BE2C (cell line): Measurements from ENCODE around the gene RALGAPA2.

ENCODE experiments used
- DNase-seq: peaks from one replicate; pipeline ENCODE4 v3.0.0-alpha.2; 2020
- H3K27me3 ChIP-seq: fragments of 250-450 bp; sonication (Bioruptor Pico); 2 replicates; pipeline ENCODE4 v1.5.1; 2020; ENCODE audit warnings: mild to moderate bottlenecking
- H3K36me3 ChIP-seq: fragments of 250-450 bp; sonication (Bioruptor Pico); 2 replicates; pipeline ENCODE4 v1.5.1; 2020; ENCODE audit warnings: mild to moderate bottlenecking
- H3K4me1 ChIP-seq: fragments of 250-450 bp; sonication (Bioruptor Pico); 2 replicates; pipeline ENCODE4 v1.5.1; 2020
- H3K4me3 ChIP-seq: 2 replicates; pipeline ENCODE4 v1.5.1; 2011; ENCODE audit warnings: low read depth, low read length
- H3K9me3 ChIP-seq: fragments of 250-450 bp; sonication (Bioruptor Pico); 2 replicates; pipeline ENCODE4 v1.5.1; 2020
- TF ChIP-seq, protein P1 (sequence below): IDR thresholded peaks from 2 replicates; pipeline ENCODE4 v1.5.1; 2012; ENCODE audit warnings: mild to moderate bottlenecking, low read depth, low read length

The RALGAPA2 gene

GRCh38 chr20:20411402-20411801 lies 301.0 kb downstream of the RALGAPA2 start:
- H3K4me3 ChIP-seq = no peak overlapping the region; the same call in 1 of the 2 replicates
- TF ChIP-seq, protein P1, sequence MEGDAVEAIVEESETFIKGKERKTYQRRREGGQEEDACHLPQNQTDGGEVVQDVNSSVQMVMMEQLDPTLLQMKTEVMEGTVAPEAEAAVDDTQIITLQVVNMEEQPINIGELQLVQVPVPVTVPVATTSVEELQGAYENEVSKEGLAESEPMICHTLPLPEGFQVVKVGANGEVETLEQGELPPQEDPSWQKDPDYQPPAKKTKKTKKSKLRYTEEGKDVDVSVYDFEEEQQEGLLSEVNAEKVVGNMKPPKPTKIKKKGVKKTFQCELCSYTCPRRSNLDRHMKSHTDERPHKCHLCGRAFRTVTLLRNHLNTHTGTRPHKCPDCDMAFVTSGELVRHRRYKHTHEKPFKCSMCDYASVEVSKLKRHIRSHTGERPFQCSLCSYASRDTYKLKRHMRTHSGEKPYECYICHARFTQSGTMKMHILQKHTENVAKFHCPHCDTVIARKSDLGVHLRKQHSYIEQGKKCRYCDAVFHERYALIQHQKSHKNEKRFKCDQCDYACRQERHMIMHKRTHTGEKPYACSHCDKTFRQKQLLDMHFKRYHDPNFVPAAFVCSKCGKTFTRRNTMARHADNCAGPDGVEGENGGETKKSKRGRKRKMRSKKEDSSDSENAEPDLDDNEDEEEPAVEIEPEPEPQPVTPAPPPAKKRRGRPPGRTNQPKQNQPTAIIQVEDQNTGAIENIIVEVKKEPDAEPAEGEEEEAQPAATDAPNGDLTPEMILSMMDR = no peak
- peaks cover 46% of the 10 kb centered on the region for H3K4me1 ChIP-seq
- no peak for DNase-seq
- H3K9me3 ChIP-seq = no peaks in the 10 kb centered on the region
- H3K36me3 ChIP-seq = no peaks in the 10 kb centered on the region
- no peaks in the 10 kb centered on the region for H3K27me3 ChIP-seq

GRCh38 chr20:20410678-20411077 lies 301.8 kb downstream of the RALGAPA2 start:
- Histone ChIP-seq H3K4me3 (no peak overlapping the region; the same call in 1 of the 2 replicates), H3K9me3 (no peaks in the 10 kb centered on the region), H3K4me1 (peaks cover 46% of the 10 kb centered on the region), H3K27me3 (no peaks in the 10 kb centered on the region), H3K36me3 (no peaks in the 10 kb centered on the region)
- TF ChIP-seq, protein P1 = no peak
- DNase-seq = peak; percentile 67

GRCh38 chr20:20409331-20409730 lies 303.1 kb downstream of the RALGAPA2 start:
- no peaks in the 10 kb centered on the region for H3K36me3 ChIP-seq
- no peak overlapping the region for H3K4me3 ChIP-seq
- peaks cover 37% of the 10 kb centered on the region for H3K4me1 ChIP-seq
- DNase-seq = no peak
- no peaks in the 10 kb centered on the region for H3K9me3 ChIP-seq
- no peaks in the 10 kb centered on the region for H3K27me3 ChIP-seq
- TF ChIP-seq, protein P1 = no peak

- TF ChIP-seq, protein P1 = peak; percentile 61
- Histone ChIP-seq H3K9me3 (no peaks in the 10 kb centered on the region), H3K4me3 (no peak overlapping the region), H3K4me1 (peaks cover 28% of the 10 kb centered on the region), H3K36me3 (no peaks in the 10 kb centered on the region), H3K27me3 (no peaks in the 10 kb centered on the region)
- DNase-seq = peak; percentile 58
Observed at GRCh38 chr20:20407891-20408805, 304.3 kb downstream of the RALGAPA2 start.

DNA sequence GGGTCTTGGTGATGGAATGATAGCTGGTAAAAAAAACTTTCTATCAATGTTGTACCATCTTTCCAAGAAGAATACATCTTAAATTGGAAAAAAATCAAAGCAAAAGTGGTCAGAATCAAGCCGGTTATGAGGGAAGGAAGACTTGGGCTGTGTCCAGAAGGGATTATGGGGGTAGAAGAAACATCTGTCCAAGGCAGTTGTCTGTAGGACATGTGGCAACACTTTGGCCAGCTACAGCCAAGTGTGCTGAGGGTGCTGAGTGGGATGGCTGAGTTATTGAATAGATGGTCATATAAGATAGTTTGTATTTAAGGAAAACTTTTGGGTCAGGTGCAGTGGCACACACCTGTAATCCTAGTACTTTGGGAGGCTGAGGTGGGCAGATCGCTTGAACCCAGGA lies 306.1 kb downstream of the RALGAPA2 start:
- DNase-seq = no peak
- no peaks in the 10 kb centered on the region for H3K36me3 ChIP-seq
- H3K4me1 ChIP-seq = peaks cover 28% of the 10 kb centered on the region
- TF ChIP-seq, protein P1 = no peak
- no peaks in the 10 kb centered on the region for H3K27me3 ChIP-seq
- H3K4me3 ChIP-seq = no peak overlapping the region
- H3K9me3 ChIP-seq = no peaks in the 10 kb centered on the region; the same call in 1 of the 2 replicates

GRCh38 chr20:20405623-20406022 lies 306.8 kb downstream of the RALGAPA2 start:
- H3K27me3 ChIP-seq = no peaks in the 10 kb centered on the region
- no peak overlapping the region for H3K4me3 ChIP-seq
- peaks cover 23% of the 10 kb centered on the region for H3K4me1 ChIP-seq
- no peaks in the 10 kb centered on the region; the same call in 1 of the 2 replicates for H3K9me3 ChIP-seq
- DNase-seq = no peak
- TF ChIP-seq, protein P1 = no peak
- no peaks in the 10 kb centered on the region for H3K36me3 ChIP-seq
